ENCODE data around the gene PSORS1C2.
A peak's percentile ranks its signal among the peaks of the same experiment; 100 is the strongest.

PSORS1C2 gene

DNA sequence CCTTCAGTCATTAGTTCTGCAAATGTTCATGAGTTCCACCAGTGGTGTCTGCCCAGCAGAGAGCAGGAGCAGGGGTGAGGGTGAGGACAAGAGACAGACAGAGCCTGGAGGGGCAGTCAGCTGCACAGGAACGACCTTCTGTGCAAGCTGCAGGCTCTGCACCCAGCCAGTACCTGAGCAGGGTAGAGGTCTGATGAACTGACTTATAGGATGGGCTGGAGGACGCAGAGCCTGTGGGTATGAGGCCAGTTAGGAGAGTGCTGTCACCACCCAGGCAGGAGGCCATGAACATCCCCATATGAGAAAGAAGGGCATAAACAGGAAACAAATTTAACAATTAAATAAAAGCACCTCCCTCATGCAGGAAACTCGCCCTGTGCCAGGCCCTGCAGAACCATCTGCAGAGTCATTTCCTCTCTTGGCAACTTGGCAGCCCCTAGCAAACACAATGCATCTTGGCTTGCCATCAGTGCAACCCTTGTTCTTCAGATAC lies 44.4 kb downstream of the PSORS1C2 start:
- H3K36me3 ChIP-seq = no peaks in the 10 kb centered on the region
- no peaks in the 10 kb centered on the region for H3K9me3 ChIP-seq (replicated peaks in 1 of 11)
- peaks cover 31 to 49% (median 37%) of the 10 kb centered on the region in 10 experiments for H3K4me1 ChIP-seq
- H3K27me3 ChIP-seq = no peaks in the 10 kb centered on the region
- H3K4me3 ChIP-seq = 0 out of 20 replicates have a peak overlapping the region, but pooled peaks of 2 of the 10 experiments have one; percentile 4 to 11
- peak overlapping the region in 5 of 11 experiments; percentile 19 to 62 (median 54); a peak in 8 of 22 replicates for H3K9ac ChIP-seq
- H3K4me2 ChIP-seq = peak overlapping the region; percentile 50 to 94 (median 80)
- no peak for TF ChIP-seq Cebpa-rat (IDR thresholded peaks at IDR 0.05)
- H3K27ac ChIP-seq = peak overlapping the region in 8 of 11 experiments; percentile 14 to 80 (median 68); a peak in 15 of 22 replicates
- no peaks in the 10 kb centered on the region for H4K20me1 ChIP-seq

GRCh38 chr6:31092769-31093505 lies 45.9 kb downstream of the PSORS1C2 start:
- Histone ChIP-seq H3K4me2 (no peak overlapping the region), H3K36me3 (no peaks in the 10 kb centered on the region), H3K4me3 (no peak overlapping the region), H3K4me1 (peaks cover 31 to 49% (median 37%) of the 10 kb centered on the region in 10 experiments), H4K20me1 (no peaks in the 10 kb centered on the region), H3K9ac (no peak overlapping the region), H3K27me3 (no peaks in the 10 kb centered on the region), H3K27ac (no peak overlapping the region; a peak in 1 of 22 replicates), H3K9me3 (replicated peaks in 1 of 11) (no peaks in the 10 kb centered on the region)
- no peak for TF ChIP-seq Cebpa-rat (IDR thresholded peaks at IDR 0.05)

- no peak for TF ChIP-seq Cebpa-rat (IDR thresholded peaks at IDR 0.05)
- no peaks in the 10 kb centered on the region for H3K9me3 ChIP-seq (replicated peaks in 1 of 11)
- no peak overlapping the region for H3K27ac ChIP-seq
- peaks cover 26 to 46% (median 36%) of the 10 kb centered on the region in 10 experiments for H3K4me1 ChIP-seq
- no peaks in the 10 kb centered on the region for H3K27me3 ChIP-seq
- H3K36me3 ChIP-seq = no peaks in the 10 kb centered on the region
- H3K9ac ChIP-seq = no peak overlapping the region
- H4K20me1 ChIP-seq = no peaks in the 10 kb centered on the region
- H3K4me2 ChIP-seq = no peak overlapping the region
- H3K4me3 ChIP-seq = no peak overlapping the region
Measured at GRCh38 chr6:31092238-31092637, 46.6 kb downstream of the PSORS1C2 start.

GRCh38 chr6:31091680-31092079 lies 47.2 kb downstream of the PSORS1C2 start:
- H3K9ac ChIP-seq = no peak overlapping the region
- H3K27me3 ChIP-seq = no peaks in the 10 kb centered on the region
- no peak overlapping the region for H3K27ac ChIP-seq
- H4K20me1 ChIP-seq = no peaks in the 10 kb centered on the region
- H3K4me1 ChIP-seq = peaks cover 26 to 46% (median 36%) of the 10 kb centered on the region in 10 experiments
- no peak for TF ChIP-seq Cebpa-rat (IDR thresholded peaks at IDR 0.05)
- H3K9me3 ChIP-seq (replicated peaks in 1 of 11) = no peaks in the 10 kb centered on the region
- H3K4me2 ChIP-seq = no peak overlapping the region
- H3K4me3 ChIP-seq = no peak overlapping the region
- H3K36me3 ChIP-seq = no peaks in the 10 kb centered on the region

DNA sequence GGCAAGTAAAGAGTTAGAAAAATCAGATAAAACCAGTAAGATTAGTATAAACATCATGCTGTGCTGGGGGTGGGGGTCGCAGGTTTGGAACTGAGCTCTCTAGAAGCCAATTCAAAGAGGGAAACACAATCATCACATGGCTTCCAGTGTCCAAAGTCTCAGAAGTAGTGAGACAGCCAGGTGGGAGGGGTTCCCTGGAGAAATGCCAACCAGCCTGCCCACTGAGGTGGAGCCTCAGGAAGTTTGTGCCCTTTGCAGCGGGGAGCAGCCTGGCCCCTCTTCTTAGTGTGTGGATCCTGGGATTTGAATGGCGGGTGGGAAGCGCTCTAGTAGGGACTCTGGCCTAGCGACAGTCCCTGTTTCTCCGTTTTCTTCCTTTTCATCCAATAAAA lies 47.9 kb downstream of the PSORS1C2 start:
- Histone ChIP-seq H3K9me3 (replicated peaks in 1 of 11) (no peaks in the 10 kb centered on the region), H3K27ac (no peak overlapping the region), H3K4me3 (no peak overlapping the region), H3K4me2 (no peak overlapping the region), H4K20me1 (no peaks in the 10 kb centered on the region), H3K36me3 (no peaks in the 10 kb centered on the region), H3K9ac (no peak overlapping the region), H3K4me1 (peaks cover 24 to 44% (median 33%) of the 10 kb centered on the region in 10 experiments), H3K27me3 (no peaks in the 10 kb centered on the region)
- no peak for TF ChIP-seq Cebpa-rat (IDR thresholded peaks at IDR 0.05)

DNA sequence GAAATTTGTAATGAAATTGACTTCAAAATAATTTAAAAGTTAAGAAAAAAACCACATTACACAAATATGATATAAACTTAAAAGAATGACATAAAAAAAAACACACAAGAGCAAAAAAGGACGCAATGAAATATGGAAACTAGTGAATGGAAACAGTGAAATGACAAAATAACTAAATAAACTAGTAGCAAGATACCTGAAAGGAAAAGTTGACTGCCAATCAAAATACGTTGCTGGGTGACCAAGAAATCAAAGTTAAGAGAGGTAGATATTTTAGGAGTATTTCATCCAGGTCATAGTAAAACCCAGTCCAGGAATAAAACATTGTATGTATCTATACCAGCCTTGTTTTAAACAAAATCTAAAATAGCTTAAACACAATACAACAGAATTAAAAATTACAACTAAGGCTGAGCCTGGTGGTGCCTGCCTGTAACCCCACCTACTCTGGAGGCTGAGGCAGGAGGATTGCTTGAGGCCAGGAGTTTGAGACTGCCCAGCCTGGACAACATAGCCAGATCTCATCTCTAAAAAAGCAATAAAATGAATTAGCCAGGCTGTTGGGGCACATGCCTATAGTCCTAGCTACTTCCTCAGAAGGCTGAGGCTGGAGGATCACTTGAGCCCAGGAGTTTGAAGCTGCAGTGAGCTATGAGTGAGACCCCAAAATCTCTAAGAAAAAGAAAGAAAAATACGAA lies 48.4 kb downstream of the PSORS1C2 start:
- Histone ChIP-seq H3K27ac (no peak overlapping the region), H3K4me2 (no peak overlapping the region), H3K9me3 (replicated peaks in 1 of 11) (no peaks in the 10 kb centered on the region), H3K4me1 (peaks cover 24 to 39% (median 30%) of the 10 kb centered on the region in 10 experiments), H3K9ac (no peak overlapping the region), H3K4me3 (no peak overlapping the region), H4K20me1 (no peaks in the 10 kb centered on the region), H3K36me3 (no peaks in the 10 kb centered on the region), H3K27me3 (no peaks in the 10 kb centered on the region)
- TF ChIP-seq Cebpa-rat (IDR thresholded peaks at IDR 0.05) = no peak
